NT2/D1 (cell line): ENCODE data around the gene CENPN.

ENCODE experiments used
- SUZ12 ChIP-seq: IDR thresholded peaks from 2 replicates; pipeline ENCODE4 v1.6.1; 2011; ENCODE audit not compliant: insufficient read length, insufficient read depth; ENCODE audit errors: extremely low read depth
- YY1 ChIP-seq: IDR thresholded peaks from 2 replicates; pipeline ENCODE4 v1.6.1; 2011; ENCODE audit not compliant: insufficient read length, insufficient read depth
- ZNF274 ChIP-seq: IDR thresholded peaks from 2 replicates; pipeline ENCODE4 v1.6.1; 2011; ENCODE audit warnings: mild to moderate bottlenecking, low read depth, low read length

DNA sequence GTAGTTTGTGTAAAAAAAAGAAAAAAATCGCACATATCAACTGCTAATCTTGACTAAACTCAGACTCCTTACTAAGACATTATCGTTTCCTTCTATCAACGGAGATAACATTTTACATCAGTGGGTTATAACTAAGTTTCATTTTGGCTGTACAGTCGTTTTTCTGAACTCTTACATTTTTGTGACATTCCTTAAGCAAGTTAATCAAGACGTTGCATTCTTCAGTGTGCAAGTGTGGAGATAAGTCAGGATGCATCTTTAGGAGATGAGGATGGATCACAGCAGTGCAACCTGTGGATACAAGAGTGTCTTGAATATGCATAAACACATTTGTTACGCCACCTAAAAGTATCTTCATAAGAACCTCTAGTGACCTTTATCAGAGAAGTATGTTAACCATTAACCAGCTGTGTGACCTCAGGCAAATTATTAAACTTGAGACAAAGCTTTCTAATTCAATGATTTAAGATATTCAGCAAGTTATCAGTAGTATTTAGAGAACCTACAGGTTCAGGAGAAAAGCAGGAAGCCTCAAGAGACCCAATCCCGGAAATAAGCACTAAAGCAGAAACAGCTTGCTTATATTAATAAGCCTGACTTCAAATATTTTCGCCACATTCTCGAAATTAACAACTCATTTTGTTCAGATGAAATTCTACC is 9.7 kb upstream of the CENPN start:
- TF ChIP-seq YY1 (no peak), ZNF274 (no peak), SUZ12 (no peak)
